Psoas muscle (tissue), 8 donors: Measurements from ENCODE around the gene TMEM131L. TPM values are rescaled to one million over a fixed set of nuclear protein-coding genes. Genes with fewer than 3 reads are reported as not detected.

ENCODE experiments used
- ATAC-seq, 4 donors: fragments of 200-7000 bp; cut with Tn5 transposase; one replicate each; pipeline ENCODE4 v1.9.1; 2020; ENCODE audit warnings: moderate library complexity in 3 of 4, mild to moderate bottlenecking in 2 of 4
- DNase-seq, 2 donors: peaks; one replicate each; pipeline ENCODE4 v3.0.0-alpha.2; 2020
- H3K27ac ChIP-seq: fragments of 200-600 bp; one replicate; pipeline ENCODE4 v1.8.0; 2022
- H3K27me3 ChIP-seq, 3 donors: fragments of 200-600 bp in 1 of 3; one replicate each; pipeline versions ENCODE4 v1.6.1 to v1.8.0; 2013 to 2022; ENCODE audit warnings: low read length in 2 of 3, mild to moderate bottlenecking in 2 of 3, moderate library complexity in 1 of 3; ENCODE audit not compliant: insufficient read depth in 3 of 3
- H3K36me3 ChIP-seq, 2 donors: fragments of 200-600 bp in 1 of 2; one replicate each; pipeline versions ENCODE4 v1.6.1 to v1.8.0; 2013 to 2022; ENCODE audit warnings: low read depth in 1 of 2, mild to moderate bottlenecking in 1 of 2, moderate library complexity in 1 of 2; ENCODE audit not compliant: insufficient read depth in 1 of 2
- H3K4me1 ChIP-seq: fragments of 200-600 bp; one replicate; pipeline ENCODE4 v1.8.0; 2022
- H3K4me3 ChIP-seq: fragments of 200-600 bp; one replicate; pipeline ENCODE4 v1.8.0; 2022; ENCODE audit warnings: mild to moderate bottlenecking
- H3K9me3 ChIP-seq: fragments of 200-600 bp; one replicate; pipeline ENCODE4 v1.8.0; 2022
- CTCF ChIP-seq: fragments of 200-600 bp; IDR thresholded peaks from one replicate; pipeline ENCODE4 v1.8.0; 2022; ENCODE audit warnings: antibody characterized with exemption
- WGBS, 3 donors: extraction: QIAGEN DNeasy Blood & Tissue Kit; methylation state at CpG; one replicate each; pipeline versions ENCODE4 v1.1.6 to v1.1.7; 2013; 5-methylcytosine and 5-hydroxymethylcytosine counted together
- intact Hi-C, 2 donors: fragments of 100-400 bp; cut with DNase I; formaldehyde crosslinking; loops; one replicate each; pipeline versions ENCODE4 v1.11.0 to v1.14.2; 2022
- polyA plus RNA-seq, 3 donors: library from polyadenylated mRNA; stranded (reverse); fragments of 200-250 nt; gene quantifications; one replicate each; pipeline ENCODE4 v1.2.3, GENCODE V29; 2013
- total RNA-seq, 4 donors: library from RNA; stranded (reverse); fragmentation: NEBNext Ultra II Directional in 2 of 4; extraction: Animal tissue kit (Norgen Biotek cat#: 25700) in 2 of 4; gene quantifications; one replicate each; pipeline versions ENCODE4 v1.2.1 to v1.2.4, GENCODE V29; 2021 to 2023
- donor health status: healthy with polysubstance abuse.
- donor health status: DM: no; HTN: no; CAD: no; lungs with moderate emphysema.
- donor health status: Bipolar disorder and iron deficiency.
- donor health status: healthy.
- donor health status: DM: yes; HTN: yes; CAD: no.
- donor health status: DM: no; HTN: no; CAD: no.
- donor health status: DM: no; HTN: no; CAD: no.
- donor health status: DM: yes; HTN: yes; CAD: no.

TMEM131L gene
- total and polyA plus RNA-seq, 7 donors = 2.1 to 21.2 (median 6.9) TPM

GRCh38 chr4:153592064-153592463 is 125.9 kb downstream of the TMEM131L start:
- intact Hi-C loops = no loop called here
- no peak overlapping the region for H3K4me3 ChIP-seq
- no peak for DNase-seq
- peaks cover 6% of the 10 kb centered on the region for H3K4me1 ChIP-seq
- H3K9me3 ChIP-seq = no peaks in the 10 kb centered on the region
- no peak for TF ChIP-seq CTCF
- H3K27me3 ChIP-seq = no peaks in the 10 kb centered on the region
- WGBS, 3 donors = 46 to 73% (median 56%) methylated on average over 2 of the region's 2 CpGs
- no peak for ATAC-seq
- H3K27ac ChIP-seq = peak overlapping the region; percentile 28
- peaks cover 12 to 82% of the 10 kb centered on the region in 2 donors for H3K36me3 ChIP-seq

- 81 to 90% (median 87%) methylated on average over 5 of the region's 5 CpGs for WGBS, 3 donors
- no peak for TF ChIP-seq CTCF
- ATAC-seq (no peak), DNase-seq (no peak)
- peaks cover 12 to 84% of the 10 kb centered on the region in 2 donors for H3K36me3 ChIP-seq
- intact Hi-C loops = no loop called here
- no peaks in the 10 kb centered on the region for H3K9me3 ChIP-seq
- H3K4me3 ChIP-seq = no peak overlapping the region
- no peaks in the 10 kb centered on the region for H3K27me3 ChIP-seq
- H3K4me1 ChIP-seq = peaks cover 6% of the 10 kb centered on the region
- peak overlapping the region; percentile 72 for H3K27ac ChIP-seq
These were observed 127.0 kb downstream of the TMEM131L start for GRCh38 chr4:153593161-153593560.

- Histone ChIP-seq H3K4me1 (peaks cover 6% of the 10 kb centered on the region), H3K4me3 (no peak overlapping the region), H3K9me3 (no peaks in the 10 kb centered on the region), H3K36me3 (peaks cover 12 to 86% of the 10 kb centered on the region in 2 donors), H3K27ac (peak overlapping the region; percentile 72), H3K27me3 (no peaks in the 10 kb centered on the region)
- 10 to 27% (median 26%) methylated on average over 2 of the region's 2 CpGs for WGBS, 3 donors
- ATAC-seq (peak; percentile 81 to 96 (median 90)), DNase-seq (no peak)
- intact Hi-C loops = no loop called here
- TF ChIP-seq CTCF = no peak
These were observed 128.1 kb downstream of the TMEM131L start for GRCh38 chr4:153594210-153594609.

GRCh38 chr4:153595894-153596601 is 129.9 kb downstream of the TMEM131L start:
- Histone ChIP-seq H3K36me3 (peaks cover 9 to 87% of the 10 kb centered on the region in 2 donors), H3K9me3 (no peaks in the 10 kb centered on the region), H3K4me3 (no peak overlapping the region), H3K27ac (no peak overlapping the region), H3K27me3 (no peaks in the 10 kb centered on the region), H3K4me1 (peaks cover 6% of the 10 kb centered on the region)
- DNase-seq (no peak), ATAC-seq (peak in 1 of 4 donors; percentile 42)
- intact Hi-C loops = no loop called here
- 65 to 83% (median 77%) methylated on average over 6 of the region's 6 CpGs for whole genome bisulfite sequencing, 3 donors
- TF ChIP-seq CTCF = no peak

- intact Hi-C loops = no loop called here
- no peak overlapping the region for H3K27ac ChIP-seq
- no peaks in the 10 kb centered on the region for H3K27me3 ChIP-seq
- peaks cover 6 to 98% of the 10 kb centered on the region in 2 donors for H3K36me3 ChIP-seq
- no peak overlapping the region for H3K4me3 ChIP-seq
- H3K9me3 ChIP-seq = no peaks in the 10 kb centered on the region
- no peak for DNase-seq
- ATAC-seq = no peak
- WGBS, 3 donors = 85 to 89% (median 88%) methylated on average over 3 of the region's 3 CpGs
- H3K4me1 ChIP-seq = peaks cover 12% of the 10 kb centered on the region
- TF ChIP-seq CTCF = no peak
These were observed 136.6 kb downstream of the TMEM131L start for GRCh38 chr4:153602758-153603157.
